Limb (tissue), 2 donors: ENCODE measurements around the gene BLOC1S3.
A peak's percentile ranks its signal among the peaks of the same experiment; 100 is the strongest.

ENCODE experiments used
- DNase-seq, 2 donors: peaks; one replicate each; pipeline ENCODE4 v3.0.0-alpha.2; 2016; ENCODE audit errors: extremely low spot score in 2 of 2

Gene BLOC1S3

DNA sequence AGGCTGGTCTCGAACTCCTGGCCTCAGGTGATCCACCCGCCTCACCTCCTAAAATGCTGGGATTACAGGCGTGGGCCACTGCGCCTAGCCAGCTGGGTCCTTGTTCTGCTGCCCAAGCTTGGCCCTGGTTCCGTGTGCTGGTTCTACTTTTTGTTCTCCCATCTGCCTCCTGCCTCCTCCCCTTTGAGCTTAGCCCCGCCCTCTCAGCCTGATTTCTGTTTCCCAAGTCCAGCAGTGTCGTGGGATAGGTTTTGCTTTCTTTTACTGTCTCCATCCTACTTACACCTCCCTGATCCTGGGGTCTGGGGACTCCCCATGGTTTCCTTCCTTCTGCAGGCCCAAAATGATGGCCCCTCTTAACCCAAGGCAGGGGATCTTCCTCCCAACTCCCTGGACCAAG, 2.4 kb downstream of the BLOC1S3 start:
- no peak for DNase-seq

- DNase-seq: no peak
These were observed 4.2 kb downstream of the BLOC1S3 start for GRCh38 chr19:45182758-45183157.

DNA sequence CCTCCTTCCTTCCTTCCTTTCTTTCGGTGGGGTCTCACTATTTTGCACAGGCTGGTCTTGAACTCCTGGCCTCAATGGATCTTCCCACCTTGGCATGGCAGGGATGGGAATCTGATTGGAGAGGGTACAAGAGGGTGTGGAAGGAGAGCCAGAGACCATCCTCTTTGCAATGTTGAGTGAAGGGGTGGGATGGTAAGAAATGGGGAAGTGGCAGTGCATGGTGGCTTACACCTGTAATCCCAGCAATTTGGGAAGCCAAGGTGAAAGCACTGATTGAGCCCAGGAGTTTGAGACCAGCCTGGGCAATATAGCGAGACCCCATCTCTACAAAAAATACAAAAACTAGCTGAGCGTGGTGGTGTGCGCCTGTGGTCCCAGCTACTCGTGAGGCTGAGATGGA, 5.5 kb downstream of the BLOC1S3 start:
- DNase-seq: no peak

- no peak for DNase-seq
These were observed 8.1 kb downstream of the BLOC1S3 start for GRCh38 chr19:45186509-45187334.

- DNase-seq: no peak
These were observed 9.0 kb downstream of the BLOC1S3 start for GRCh38 chr19:45187421-45188100.

DNA sequence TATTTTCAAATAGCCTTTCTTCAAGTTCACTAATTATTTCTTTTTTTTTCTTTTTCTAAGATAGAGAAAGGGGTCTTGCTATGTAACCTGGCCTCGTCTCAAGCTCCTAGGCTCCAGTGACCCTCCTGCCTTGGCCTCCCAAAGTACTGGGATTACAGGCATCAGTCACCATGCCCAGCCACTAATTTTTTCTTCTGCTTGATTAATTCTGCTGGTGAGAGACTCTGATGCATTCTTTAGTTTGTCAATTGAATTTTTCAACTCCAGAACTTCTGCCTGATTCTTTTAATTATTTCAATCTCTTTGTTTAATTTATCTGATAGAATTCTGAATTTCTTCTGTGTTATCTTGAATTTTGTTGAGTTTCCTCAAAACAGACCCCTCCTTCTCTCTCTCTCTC, 11.4 kb downstream of the BLOC1S3 start:
- no peak for DNase-seq

- no peak for DNase-seq
These were observed 12.8 kb downstream of the BLOC1S3 start for GRCh38 chr19:45191375-45191774.

GRCh38 chr19:45195764-45196163, 17.2 kb downstream of the BLOC1S3 start:
- DNase-seq: no peak

DNA sequence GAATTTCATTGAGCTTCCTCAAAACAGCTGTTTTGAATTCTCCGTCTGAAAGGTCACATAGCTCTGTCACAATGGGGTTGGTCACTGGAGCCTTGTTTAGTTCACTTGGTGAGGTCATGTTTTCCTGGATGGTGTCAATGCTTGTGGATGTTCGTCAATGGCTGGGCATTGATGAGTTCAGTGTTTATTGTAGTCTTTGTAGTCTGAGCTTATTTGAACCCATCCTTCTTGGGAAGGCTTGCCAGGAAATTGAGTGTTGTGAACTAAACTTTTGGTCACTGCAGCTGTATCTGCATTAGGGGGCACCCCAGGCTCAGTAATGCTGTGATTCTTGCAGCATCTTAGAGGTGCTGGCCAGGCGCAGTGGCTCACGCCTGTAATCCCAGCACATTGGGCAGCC, 22.0 kb downstream of the BLOC1S3 start:
- peak in 1 of 2 donors; percentile 41 for DNase-seq

DNA sequence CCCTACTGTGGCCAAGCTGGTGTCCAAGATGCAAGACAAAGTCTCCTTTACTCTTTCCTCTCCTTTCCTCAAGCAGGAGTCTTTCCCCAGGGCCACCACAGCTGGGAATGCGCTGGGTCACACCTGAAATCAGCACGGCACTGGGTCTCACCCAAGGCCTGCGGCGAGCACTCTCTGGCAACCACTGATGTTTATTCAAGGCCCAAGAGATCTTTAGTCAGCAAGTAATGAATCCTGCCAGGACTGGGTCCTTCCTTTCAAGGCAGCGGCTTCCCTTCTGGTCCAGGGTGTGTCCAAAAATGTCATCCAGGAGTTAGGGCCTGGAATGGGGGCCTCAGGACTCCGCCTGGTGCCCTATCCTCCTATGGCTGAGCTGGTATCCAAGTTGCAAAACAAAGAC, 24.1 kb downstream of the BLOC1S3 start:
- no peak for DNase-seq

DNA sequence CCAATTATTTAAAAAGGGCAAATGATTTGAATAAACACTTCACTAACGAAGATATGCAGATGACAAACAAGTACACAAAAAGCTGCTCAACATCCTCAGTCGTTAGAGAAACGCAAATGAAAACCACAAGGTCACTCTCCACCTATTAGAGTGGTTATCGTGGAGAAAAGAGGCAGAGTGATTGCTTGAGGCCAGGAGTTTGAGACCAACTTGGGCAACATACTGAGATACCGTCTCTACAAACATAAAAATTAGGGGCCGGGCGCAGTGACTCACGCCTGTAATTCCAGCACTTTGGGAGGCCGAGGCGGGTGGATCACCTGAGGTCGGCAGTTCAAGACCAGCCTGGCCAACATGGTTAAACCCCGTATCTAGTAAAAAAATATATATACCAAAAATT, 27.2 kb downstream of the BLOC1S3 start:
- no peak for DNase-seq

GRCh38 chr19:45206328-45206727, 27.7 kb downstream of the BLOC1S3 start:
- no peak for DNase-seq

DNA sequence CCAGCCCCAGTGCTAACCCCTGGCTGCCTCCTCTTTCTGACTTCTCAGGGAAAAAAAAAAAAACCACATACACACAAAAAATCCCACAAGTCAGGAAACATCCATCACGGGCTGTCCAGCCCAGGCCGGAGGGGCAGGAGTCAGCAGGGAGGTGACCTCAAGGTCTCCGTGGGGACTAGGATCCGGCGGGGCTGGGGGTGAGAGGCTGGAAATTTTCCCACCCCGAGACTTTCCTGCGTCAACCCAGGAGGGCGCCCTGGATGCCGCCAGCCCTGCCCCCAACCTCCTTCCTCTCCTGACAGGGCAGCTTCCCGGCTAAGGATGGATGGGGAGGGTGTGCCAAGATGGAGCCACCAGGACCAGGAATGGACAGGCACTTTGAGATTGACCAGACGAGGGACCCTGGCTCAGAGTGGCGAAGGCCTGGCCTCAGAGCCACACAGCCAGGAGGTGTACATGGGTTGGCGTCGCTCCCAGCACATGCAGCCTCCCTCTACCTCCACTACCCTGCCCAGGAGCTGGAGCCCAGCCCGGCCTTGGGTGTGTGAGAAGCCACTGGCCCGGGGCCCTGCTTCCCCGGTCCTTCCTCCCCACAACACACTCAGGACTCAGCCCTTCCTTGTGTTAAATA, 33.3 kb downstream of the BLOC1S3 start:
- peak in 1 of 2 donors; percentile 62 for DNase-seq

DNA sequence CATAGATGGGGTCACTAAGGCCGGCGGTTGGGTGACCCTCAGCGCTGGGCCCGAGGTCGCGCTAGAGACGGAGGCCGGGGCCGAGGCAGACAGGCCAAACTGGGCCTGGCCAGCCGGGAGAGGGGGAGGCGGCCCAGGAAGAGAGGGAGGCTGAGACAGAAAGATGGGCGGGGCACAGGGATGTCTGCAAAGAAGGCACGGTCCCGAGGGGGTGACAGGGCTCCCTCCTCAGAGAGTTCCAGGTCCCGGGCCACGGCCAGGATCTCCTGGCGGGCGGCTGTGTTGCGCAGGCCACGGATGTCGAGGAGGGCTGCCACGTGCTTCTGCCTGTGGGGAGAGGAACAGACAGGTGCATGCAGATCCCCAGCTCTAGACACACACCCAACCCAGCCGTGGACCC, 34.4 kb downstream of the BLOC1S3 start:
- DNase-seq: no peak

GRCh38 chr19:45215391-45216191, 37.0 kb downstream of the BLOC1S3 start:
- DNase-seq: no peak

- DNase-seq: no peak
These were observed 38.1 kb downstream of the BLOC1S3 start for GRCh38 chr19:45216667-45217066.

- no peak for DNase-seq
These were observed 38.8 kb downstream of the BLOC1S3 start for GRCh38 chr19:45217193-45217956.

- DNase-seq: no peak
These were observed 39.4 kb downstream of the BLOC1S3 start for GRCh38 chr19:45217957-45218334.

DNA sequence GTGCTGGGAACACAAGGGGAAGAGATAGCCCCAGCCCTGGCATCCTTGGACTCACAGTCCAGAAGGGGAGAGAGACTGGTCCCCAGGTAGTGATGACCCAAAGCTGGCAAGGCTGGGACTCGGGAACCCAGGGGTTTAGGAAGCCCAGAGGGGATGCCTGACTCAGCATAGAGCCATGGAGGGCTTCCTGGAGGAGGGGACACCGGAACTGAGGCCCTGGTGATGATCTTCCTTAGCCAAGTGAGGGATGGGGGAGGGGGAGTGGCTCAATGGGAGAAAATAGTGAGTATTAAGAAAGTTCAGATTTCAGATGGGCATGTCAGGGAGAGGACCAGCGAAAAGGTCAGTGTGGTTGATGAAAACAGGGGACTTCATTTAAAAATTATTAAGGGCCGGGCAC, 39.8 kb downstream of the BLOC1S3 start:
- DNase-seq: no peak

GRCh38 chr19:45218911-45219743, 40.5 kb downstream of the BLOC1S3 start:
- no peak for DNase-seq
